ENCODE data around the gene TSPEAR.
"Not testable (repeated sequence)": the region's sequence is repeated elsewhere in the genome, so short reads cannot be mapped to it uniquely, and the experiment has no call there.

Gene TSPEAR

GRCh38 chr21:44701023-44701400, 10.4 kb downstream of the TSPEAR start:
- DNase-seq, result no peak

- no peak for DNase-seq
These were observed 11.0 kb downstream of the TSPEAR start for GRCh38 chr21:44700101-44701022.

GRCh38 chr21:44699502-44700001, 11.8 kb downstream of the TSPEAR start:
- DNase-seq, result no peak

DNA sequence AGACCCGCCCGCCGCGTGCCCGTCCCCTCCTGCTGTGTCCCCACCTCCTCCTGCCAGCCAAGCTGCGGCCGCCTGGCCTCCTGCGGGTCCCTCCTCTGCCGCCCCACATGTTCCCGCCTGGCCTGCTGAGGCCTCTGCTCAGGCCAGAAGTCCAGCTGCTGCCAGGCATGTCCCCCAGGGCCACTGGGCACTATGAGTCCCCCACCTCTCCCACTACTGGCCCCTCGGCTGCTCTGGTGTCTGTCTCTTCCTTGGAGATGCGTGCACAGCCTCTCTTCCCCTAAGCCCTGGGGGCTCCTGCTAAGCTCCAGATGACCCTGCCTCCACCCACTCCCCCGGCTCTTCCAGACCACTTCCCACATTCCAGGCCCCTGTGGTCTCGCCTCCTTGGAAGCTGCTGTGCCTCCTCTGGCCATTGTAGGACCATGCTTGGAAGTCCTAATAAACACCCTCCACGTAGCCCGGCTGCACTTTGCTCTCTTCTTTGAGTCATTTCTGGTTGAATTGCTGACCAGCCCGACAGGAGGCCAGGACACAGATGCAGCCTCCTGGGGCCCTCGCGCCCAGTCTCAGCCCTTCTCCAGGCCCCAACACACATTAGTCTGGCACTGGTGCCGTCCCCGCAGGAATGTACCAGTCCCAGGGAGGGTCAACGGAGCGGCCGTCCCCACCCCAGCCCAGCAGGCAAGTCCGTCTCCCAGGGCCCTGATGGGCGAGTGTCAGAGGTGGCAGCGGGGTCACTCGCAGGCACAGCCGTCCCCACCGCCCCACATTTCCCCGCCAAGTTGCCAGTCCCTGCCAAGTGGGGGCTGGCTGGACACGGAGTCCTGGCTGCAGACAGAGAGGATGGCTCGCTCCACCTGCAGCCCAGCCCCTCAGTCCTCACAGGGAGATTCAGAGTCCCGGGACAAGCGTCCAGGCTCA, 13.3 kb downstream of the TSPEAR start:
- no peak for DNase-seq

GRCh38 chr21:44697172-44697810, 14.1 kb downstream of the TSPEAR start, which contains the start of gene KRTAP10-12:
Gene KRTAP10-12 (plus strand): TSS chr21:44697172. CDS start chr21:44697202, 30 bp downstream.
- not testable (repeated sequence) for DNase-seq

- DNase-seq, result no peak
These were observed 14.8 kb downstream of the TSPEAR start for GRCh38 chr21:44696572-44696971.

GRCh38 chr21:44695641-44696040, 15.7 kb downstream of the TSPEAR start:
- no peak for DNase-seq

DNA sequence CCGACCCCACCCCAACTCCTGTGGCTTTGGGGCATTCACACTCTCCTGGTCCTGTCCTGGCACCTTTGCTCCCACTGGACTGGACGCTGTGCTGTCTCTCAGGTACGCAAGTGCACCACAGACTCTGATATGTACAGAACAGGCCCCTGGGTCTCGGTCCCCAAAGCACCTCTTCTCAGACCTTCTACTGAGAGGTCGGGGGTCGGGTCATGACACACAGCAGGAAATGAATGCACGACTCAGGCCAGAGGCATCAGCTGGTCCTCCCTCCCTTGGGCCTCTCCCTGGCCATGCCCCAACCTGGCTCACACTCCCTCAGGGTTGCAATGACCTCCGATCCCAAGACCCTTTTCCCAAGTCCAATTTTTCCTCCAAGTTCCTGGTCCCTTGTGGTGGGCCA, 16.2 kb downstream of the TSPEAR start:
- no peak for DNase-seq

GRCh38 chr21:44694776-44695175, 16.6 kb downstream of the TSPEAR start:
- DNase-seq, result no peak

GRCh38 chr21:44692798-44693512, 18.4 kb downstream of the TSPEAR start:
- no peak for DNase-seq

- no peak for DNase-seq
These were observed 19.7 kb downstream of the TSPEAR start for GRCh38 chr21:44691686-44692085.

- DNase-seq, result not testable (repeated sequence)
These were observed 21.6 kb downstream of the TSPEAR start for GRCh38 chr21:44689740-44690139.

GRCh38 chr21:44687671-44688070, 23.7 kb downstream of the TSPEAR start:
- DNase-seq, result peak; percentile 38

- DNase-seq, result no peak
These were observed 24.4 kb downstream of the TSPEAR start for GRCh38 chr21:44686843-44687561.

GRCh38 chr21:44686000-44686781, 25.2 kb downstream of the TSPEAR start:
- no peak for DNase-seq

DNA sequence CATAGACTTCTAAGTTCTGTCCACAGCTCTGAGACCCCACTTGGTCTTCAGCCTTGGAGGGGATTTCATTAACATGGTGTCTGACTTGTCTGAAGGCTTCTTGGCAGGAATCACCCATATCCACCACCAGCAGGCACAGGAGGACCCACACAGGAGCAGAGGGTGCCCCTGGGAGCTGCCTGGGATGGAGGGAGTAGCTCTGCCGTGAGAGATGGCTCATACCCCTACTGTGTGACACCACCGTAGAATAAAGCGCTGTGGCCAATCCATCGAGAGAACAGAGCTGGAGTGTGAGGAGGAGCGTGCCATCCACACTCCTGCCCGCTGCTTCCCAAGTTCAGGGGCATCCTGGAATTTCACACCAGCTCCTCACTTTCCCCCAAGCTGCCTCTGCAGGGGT, 26.3 kb downstream of the TSPEAR start:
- not testable (repeated sequence) for DNase-seq

DNA sequence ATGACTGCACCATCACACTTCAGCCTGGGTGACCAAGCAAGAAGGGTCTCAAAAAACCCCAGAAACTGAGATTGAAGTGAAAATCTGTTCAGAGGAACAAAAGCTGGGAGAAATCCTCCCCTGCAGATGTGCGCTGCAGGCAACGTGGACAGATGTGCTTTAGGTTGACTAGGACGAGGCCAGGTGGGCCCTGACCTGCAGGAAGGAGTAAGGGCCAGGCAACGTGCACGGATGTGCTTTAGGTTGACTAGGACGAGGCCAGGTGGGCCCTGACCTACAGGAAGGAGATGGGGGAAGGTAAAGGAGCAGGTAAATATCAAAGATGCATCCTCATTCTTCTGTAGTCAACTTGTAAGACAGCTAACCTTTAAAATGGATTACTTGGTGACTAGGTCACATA, 26.9 kb downstream of the TSPEAR start:
- DNase-seq, result no peak

- no peak for DNase-seq
These were observed 27.3 kb downstream of the TSPEAR start for GRCh38 chr21:44684077-44684476.

- DNase-seq, result no peak
These were observed 28.7 kb downstream of the TSPEAR start for GRCh38 chr21:44682580-44683151.
